Keratinocyte (primary cell): Measurements from ENCODE around the gene MGMT. TPM values are rescaled to one million over a fixed set of nuclear protein-coding genes. Genes with fewer than 3 reads are reported as not detected.

Source experiments
- DNase-seq: peaks from one replicate; pipeline ENCODE4 v3.0.0-alpha.2; 2011; ENCODE audit warnings: low read depth, missing footprints, low spot score
- FAIRE-seq: peaks from 2 replicates; lab custom pipeline; 2011; peaks lifted over from hg19 to GRCh38; lab: Jason Lieb, UNC
- H2AFZ ChIP-seq: 2 replicates; pipeline ENCODE4 v1.6.0; 2012; ENCODE audit warnings: low read length, control low read depth, inconsistent platforms; ENCODE audit not compliant: control insufficient read depth
- H3K27ac ChIP-seq: 2 replicates; pipeline ENCODE4 v1.5.1; 2011; ENCODE audit warnings: low read length; ENCODE audit not compliant: control insufficient read depth, insufficient read depth
- H3K27me3 ChIP-seq: 3 replicates; pipeline ENCODE4 v1.6.0; 2011; ENCODE audit warnings: low read length; ENCODE audit not compliant: control insufficient read depth, insufficient read depth; ENCODE audit errors: extremely low read depth
- H3K36me3 ChIP-seq, 2 experiments: 2 replicates in 1 of 2; 3 replicates in 1 of 2; pipeline ENCODE4 v1.5.1; 2011; ENCODE audit warnings: low read length in 2 of 2, mild to moderate bottlenecking in 1 of 2; ENCODE audit not compliant: control insufficient read depth in 2 of 2, insufficient read depth in 2 of 2; ENCODE audit errors: extremely low read depth in 1 of 2
- H3K4me1 ChIP-seq: 3 replicates; pipeline ENCODE4 v1.5.1; 2011; ENCODE audit warnings: low read length; ENCODE audit not compliant: control insufficient read depth, insufficient read depth; ENCODE audit errors: extremely low read depth
- H3K4me2 ChIP-seq: 3 replicates; pipeline ENCODE4 v1.6.0; 2011; ENCODE audit warnings: low read depth, low read length; ENCODE audit not compliant: control insufficient read depth, insufficient read depth; ENCODE audit errors: extremely low read depth
- H3K4me3 ChIP-seq, 3 experiments: fragments of 200-600 bp in 1 of 3; sonication (generic) in 1 of 3; 2 replicates in 2 of 3; 3 replicates in 1 of 3; pipeline ENCODE4 v1.5.1; 2011 to 2016; ENCODE audit warnings: low read length in 3 of 3, mild to moderate bottlenecking in 3 of 3, control low read depth in 2 of 3, inconsistent platforms in 1 of 3, low read depth in 1 of 3, mixed read lengths in 1 of 3, mixed run types in 1 of 3, moderate library complexity in 1 of 3; ENCODE audit not compliant: control insufficient read depth in 2 of 3, insufficient read depth in 2 of 3; ENCODE audit errors: extremely low read depth in 1 of 3
- H3K79me2 ChIP-seq: 2 replicates; pipeline ENCODE4 v1.6.0; 2012; ENCODE audit warnings: low read length; ENCODE audit not compliant: control insufficient read depth, insufficient read depth
- H3K9ac ChIP-seq: 3 replicates; pipeline ENCODE4 v1.6.0; 2011; ENCODE audit warnings: low read length; ENCODE audit not compliant: control insufficient read depth, insufficient read depth; ENCODE audit errors: extremely low read depth
- H3K9me1 ChIP-seq: 3 replicates; pipeline ENCODE4 v1.6.0; 2011; ENCODE audit warnings: low read length; ENCODE audit not compliant: control insufficient read depth, insufficient read depth; ENCODE audit errors: extremely low read depth
- H3K9me3 ChIP-seq: 2 replicates; pipeline ENCODE4 v1.5.1; 2012; ENCODE audit warnings: low read depth, low read length; ENCODE audit not compliant: control insufficient read depth
- H4K20me1 ChIP-seq: 3 replicates; pipeline ENCODE4 v1.6.0; 2011; ENCODE audit warnings: low read length; ENCODE audit not compliant: control insufficient read depth, insufficient read depth; ENCODE audit errors: extremely low read depth
- CTCF ChIP-seq, 3 experiments: IDR thresholded peaks in 1 of 3; conservative IDR thresholded peaks in 1 of 3; optimal IDR thresholded peaks in 1 of 3; 2 replicates in 2 of 3; 3 replicates in 1 of 3; pipeline versions ENCODE3 to v1.5.1; 2011; ENCODE audit warnings: low read length in 3 of 3, mild to moderate bottlenecking in 3 of 3, moderate library complexity in 2 of 3, control low read depth in 1 of 3, inconsistent platforms in 1 of 3; ENCODE audit not compliant: insufficient read depth in 2 of 3; ENCODE audit errors: extremely low read depth in 1 of 3
- EZH2 ChIP-seq: IDR thresholded peaks from one replicate; pipeline ENCODE4 v1.6.1; 2012; ENCODE audit warnings: inconsistent platforms, mild to moderate bottlenecking, low read length, moderate library complexity
- dilution Hi-C: fragments of 300-500 bp; cut with MboI; formaldehyde crosslinking; loops from one replicate; pipeline ENCODE4 v1.7.0; 2020; ENCODE audit warnings: low sequenced_read_pairs; ENCODE audit not compliant: extremely low pct_ligation_motif_present
- polyA plus RNA-seq, 5 experiments: library from polyadenylated mRNA; depleted of rRNA in 3 of 5; stranded (reverse) in 3 of 5; stranded (forward) in 1 of 5; unstranded in 1 of 5; fragments of >200 nt; gene quantifications; 1 replicate in 1 of 5; 2 replicates in 3 of 5; 3 replicates in 1 of 5; pipeline versions ENCODE4 v1.2.1 to v1.2.3, GENCODE V29; 2011 to 2012; ENCODE audit warnings: missing spikeins in 2 of 5, low read depth in 1 of 5, low replicate concordance in 1 of 5

The MGMT gene
- polyA plus RNA-seq, 1 donor (not counting 4 experiments of a cell fraction or from before 2014, with no cell fraction given) = 15.2 TPM

DNA sequence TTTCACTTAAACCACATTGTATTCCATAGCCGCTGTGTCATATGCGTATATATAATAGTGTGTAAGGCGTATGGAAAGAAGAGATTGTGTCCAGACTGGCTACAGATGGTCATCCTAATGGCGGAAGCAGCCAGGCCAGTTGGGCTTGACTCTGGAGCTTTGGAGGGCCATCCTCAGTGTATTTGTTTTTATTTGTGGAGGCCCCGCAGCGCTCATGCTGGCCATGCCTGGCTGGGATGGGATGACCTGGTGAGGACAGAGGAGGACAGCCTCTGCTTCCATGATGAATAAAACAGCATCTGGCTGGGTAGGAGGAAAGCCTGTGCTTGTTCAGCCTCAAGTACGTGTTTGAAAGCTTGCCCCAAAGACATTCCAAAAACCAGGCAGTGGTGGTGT, 276.7 kb downstream of the MGMT start:
- no peaks in the 10 kb centered on the region for H3K27me3 ChIP-seq
- no peaks in the 10 kb centered on the region for H3K4me1 ChIP-seq
- H3K9ac ChIP-seq = no peak overlapping the region
- TF ChIP-seq EZH2 = no peak
- no peak for TF ChIP-seq CTCF (optimal IDR thresholded peaks at IDR 0.05 in 1 of 3, IDR thresholded peaks at IDR 0.05 in 1 of 3, conservative IDR thresholded peaks at IDR 0.05 in 1 of 3; ENCODE audit: extremely low read depth in 1 of 3, insufficient read depth in 2 of 3, low read length in 3 of 3)
- H3K9me1 ChIP-seq = no peaks in the 10 kb centered on the region
- DNase-seq (no peak), FAIRE-seq (no peak)
- no peak overlapping the region for H3K27ac ChIP-seq
- H3K36me3 ChIP-seq = no peaks in the 10 kb centered on the region
- no peaks in the 10 kb centered on the region for H4K20me1 ChIP-seq
- H3K79me2 ChIP-seq = no peaks in the 10 kb centered on the region
- H3K9me3 ChIP-seq = peaks cover 2% of the 10 kb centered on the region
- H2AFZ ChIP-seq = no peak overlapping the region
- dilution Hi-C loops = no loop called here
- no peak overlapping the region for H3K4me3 ChIP-seq
- no peak overlapping the region for H3K4me2 ChIP-seq

DNA sequence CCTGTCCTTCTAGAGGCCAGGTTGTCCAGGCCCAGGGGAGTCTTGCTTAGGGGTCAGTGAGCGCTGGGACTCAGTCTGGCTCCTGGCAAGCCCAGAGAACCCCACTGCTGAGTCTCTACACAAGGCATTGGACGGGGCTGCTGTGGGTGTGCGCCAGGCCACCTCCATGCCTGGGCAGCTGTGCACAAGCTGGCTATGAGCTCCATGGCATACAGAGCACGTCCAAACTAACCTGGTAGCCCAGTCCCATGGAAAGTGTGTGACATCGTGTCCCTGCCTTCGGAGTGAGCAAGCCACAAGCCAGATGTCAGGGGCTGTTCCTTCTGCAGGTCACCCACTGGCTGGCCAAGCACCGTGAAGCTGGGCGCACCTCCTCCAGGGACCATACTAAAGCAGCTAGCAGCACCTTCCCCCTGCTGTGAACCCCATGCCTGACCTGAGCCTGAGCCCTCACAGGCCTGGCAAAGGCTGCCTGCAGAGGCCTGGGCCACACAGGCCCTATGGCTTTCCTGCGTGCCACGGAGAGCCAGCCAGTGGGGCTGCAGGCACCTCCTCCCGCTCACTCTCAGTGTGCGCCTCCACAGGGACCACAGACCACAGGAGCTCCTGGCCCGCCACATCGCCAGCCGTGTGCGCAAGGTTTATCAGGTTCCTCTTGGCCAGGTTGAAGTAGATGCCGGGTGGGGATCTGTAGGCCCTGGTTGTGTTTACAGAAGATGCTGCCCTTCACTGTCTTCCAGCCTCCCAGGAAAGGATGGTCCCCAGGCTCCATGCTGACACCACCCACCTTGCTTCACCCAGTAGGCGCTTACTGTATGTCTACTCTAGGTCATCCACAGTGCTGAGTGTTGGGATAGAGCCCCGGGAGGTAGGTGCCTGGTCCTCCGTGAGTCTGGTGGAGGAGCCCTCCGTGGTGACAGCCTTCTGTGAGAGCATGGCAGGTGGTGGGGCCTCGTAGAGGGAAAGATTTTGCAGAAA, 277.4 kb downstream of the MGMT start:
- H3K9me1 ChIP-seq = no peaks in the 10 kb centered on the region
- H3K27me3 ChIP-seq = no peaks in the 10 kb centered on the region
- no peaks in the 10 kb centered on the region for H4K20me1 ChIP-seq
- peaks cover 2% of the 10 kb centered on the region for H3K9me3 ChIP-seq
- dilution Hi-C loops = no loop called here
- H3K36me3 ChIP-seq = no peaks in the 10 kb centered on the region
- H3K4me1 ChIP-seq = no peaks in the 10 kb centered on the region
- H3K79me2 ChIP-seq = no peaks in the 10 kb centered on the region
- H3K4me2 ChIP-seq = no peak overlapping the region
- H3K9ac ChIP-seq = no peak overlapping the region
- no peak for TF ChIP-seq EZH2
- no peak for TF ChIP-seq CTCF (optimal IDR thresholded peaks at IDR 0.05 in 1 of 3, IDR thresholded peaks at IDR 0.05 in 1 of 3, conservative IDR thresholded peaks at IDR 0.05 in 1 of 3; ENCODE audit: extremely low read depth in 1 of 3, insufficient read depth in 2 of 3, low read length in 3 of 3)
- no peak for DNase-seq
- FAIRE-seq = no peak
- H3K27ac ChIP-seq = no peak overlapping the region
- H3K4me3 ChIP-seq = no peak overlapping the region
- no peak overlapping the region for H2AFZ ChIP-seq
